ENCODE measurements around the gene GALNT10. TPM values are rescaled to one million over a fixed set of nuclear protein-coding genes. Genes with fewer than 3 reads are reported as not detected.
A peak's percentile ranks its signal among the peaks of the same experiment; 100 is the strongest.
"Not testable (repeated sequence)": the region's sequence is repeated elsewhere in the genome, so short reads cannot be mapped to it uniquely, and the experiment has no call there.

Gene GALNT10
- total RNA-seq, result 27.6 and 28.8 TPM in 2 replicates

GRCh38 chr5:154190595-154191304 lies at the start of gene GALNT10:
TSS of gene GALNT10 (plus strand) at chr5:154190733. CDS start at chr5:154190867, 134 bp downstream.
- TF ChIP-seq CTCF (IDR thresholded peaks at IDR 0.05; ENCODE audit: insufficient read depth, low read length, poor library complexity, severe bottlenecking), result no peak
- H3K27me3 ChIP-seq (ENCODE audit: control insufficient read depth, insufficient read depth, low read length), result no peaks in the 10 kb centered on the region
- no peak for DNase-seq (ENCODE audit: low read depth)

DNA sequence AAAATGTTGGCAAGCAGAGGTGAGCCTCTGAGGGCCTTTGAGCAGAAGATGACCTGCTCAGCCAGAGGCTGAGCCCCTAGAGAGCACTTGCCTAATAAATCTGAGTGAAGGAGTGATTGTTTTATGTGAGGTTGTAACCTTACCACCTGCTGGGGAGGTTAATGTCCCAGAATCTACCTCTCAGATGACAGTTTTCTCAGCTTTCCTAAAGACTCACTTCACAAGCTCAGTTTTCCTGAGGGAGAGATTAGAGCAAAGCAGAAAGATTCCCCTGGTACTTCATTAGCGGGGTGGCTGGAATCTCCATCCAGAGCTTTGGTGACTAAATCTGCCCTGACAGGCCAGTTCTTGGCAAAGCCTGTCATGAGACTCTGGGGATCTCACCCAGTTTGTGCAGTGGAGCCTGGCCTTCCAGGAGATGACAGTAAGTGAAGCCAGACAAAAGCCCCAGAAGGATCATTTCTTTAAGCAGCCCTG lies 48.8 kb upstream of the GALNT10 start:
- DNase-seq (ENCODE audit: low read depth), result no peak
- Histone ChIP-seq H3K36me3 (ENCODE audit: control insufficient read depth, insufficient read depth, low read length) (no peaks in the 10 kb centered on the region), H3K27me3 (ENCODE audit: control insufficient read depth, insufficient read depth, low read length) (no peaks in the 10 kb centered on the region), H3K4me3 (ENCODE audit: low read depth, low read length) (no peak overlapping the region)
- TF ChIP-seq CTCF (IDR thresholded peaks at IDR 0.05; ENCODE audit: insufficient read depth, low read length, poor library complexity, severe bottlenecking), result no peak

More at GRCh38 chr5:154190595-154191304, at the start of gene GALNT10:
- no peaks in the 10 kb centered on the region for H3K36me3 ChIP-seq (ENCODE audit: control insufficient read depth, insufficient read depth, low read length)
- H3K4me3 ChIP-seq (ENCODE audit: low read depth, low read length), result peak within 1 kb of the TSS; percentile 81

DNA sequence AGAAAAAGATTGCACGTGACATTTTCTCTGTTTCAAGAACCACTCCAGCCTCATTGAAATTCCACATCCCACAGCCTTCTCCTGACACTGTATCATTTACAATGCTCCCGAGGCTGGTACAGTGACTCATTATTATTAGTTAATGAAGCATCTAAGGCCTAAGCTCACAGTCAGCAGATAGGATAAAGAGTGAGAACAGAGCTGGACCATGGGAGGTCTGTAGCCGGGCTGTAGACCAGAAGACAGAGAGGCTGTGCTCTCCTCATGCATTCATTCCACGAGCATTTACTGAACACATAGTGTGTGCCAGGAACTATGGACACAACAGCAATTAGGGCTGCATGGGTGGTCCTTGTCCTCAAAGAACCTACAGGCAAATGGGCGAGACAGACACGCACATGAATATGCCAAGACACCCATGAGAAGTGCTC lies 47.3 kb upstream of the GALNT10 start:
- Histone ChIP-seq H3K36me3 (ENCODE audit: control insufficient read depth, insufficient read depth, low read length) (no peaks in the 10 kb centered on the region), H3K4me3 (ENCODE audit: low read depth, low read length) (no peak overlapping the region), H3K27me3 (ENCODE audit: control insufficient read depth, insufficient read depth, low read length) (no peaks in the 10 kb centered on the region)
- peak; percentile 10 for DNase-seq (ENCODE audit: low read depth)
- no peak for TF ChIP-seq CTCF (IDR thresholded peaks at IDR 0.05; ENCODE audit: insufficient read depth, low read length, poor library complexity, severe bottlenecking)

DNA sequence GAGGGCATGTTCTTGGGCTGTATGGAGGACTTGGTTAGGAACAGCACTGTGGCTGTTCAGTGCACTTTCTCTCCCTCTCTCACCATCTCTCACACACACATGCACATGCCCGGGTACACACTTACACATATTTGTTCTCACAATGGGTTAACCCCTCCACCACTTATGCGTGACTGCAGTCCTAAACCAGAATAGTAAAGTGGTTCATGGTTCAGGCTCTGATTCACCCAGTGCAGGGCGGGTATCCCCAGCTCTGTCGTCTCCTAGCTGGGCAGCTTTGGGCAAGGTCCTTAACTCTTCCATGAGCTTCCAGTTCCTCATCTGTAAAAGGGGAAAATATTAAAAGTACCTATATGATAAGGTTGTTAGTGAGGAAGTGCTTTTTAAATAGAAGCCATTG lies 45.3 kb upstream of the GALNT10 start:
- no peak overlapping the region for H3K4me3 ChIP-seq (ENCODE audit: low read depth, low read length)
- no peaks in the 10 kb centered on the region for H3K27me3 ChIP-seq (ENCODE audit: control insufficient read depth, insufficient read depth, low read length)
- no peak for DNase-seq (ENCODE audit: low read depth)
- no peak for TF ChIP-seq CTCF (IDR thresholded peaks at IDR 0.05; ENCODE audit: insufficient read depth, low read length, poor library complexity, severe bottlenecking)
- no peaks in the 10 kb centered on the region for H3K36me3 ChIP-seq (ENCODE audit: control insufficient read depth, insufficient read depth, low read length)

DNA sequence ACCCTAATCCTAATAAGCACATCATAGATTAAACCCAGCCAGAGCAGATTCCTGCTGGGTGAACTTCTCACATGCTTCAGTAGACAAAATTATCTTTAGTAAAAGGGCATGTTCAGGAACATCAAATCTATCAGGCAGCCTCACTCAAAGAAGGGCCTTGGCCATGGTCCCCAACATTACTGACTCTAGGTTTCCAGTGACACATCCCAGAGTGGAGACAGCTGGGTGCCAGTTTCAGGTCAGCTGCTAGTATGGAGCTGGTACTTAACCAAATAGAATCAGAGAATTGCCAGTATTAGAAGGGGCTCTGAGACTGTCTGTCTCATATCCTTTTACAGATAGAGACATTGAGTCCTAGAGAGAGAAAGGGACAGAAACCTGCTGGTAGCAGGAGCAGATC lies 44.1 kb upstream of the GALNT10 start:
- DNase-seq (ENCODE audit: low read depth), result no peak
- no peaks in the 10 kb centered on the region for H3K27me3 ChIP-seq (ENCODE audit: control insufficient read depth, insufficient read depth, low read length)
- no peak overlapping the region for H3K4me3 ChIP-seq (ENCODE audit: low read depth, low read length)
- no peak for TF ChIP-seq CTCF (IDR thresholded peaks at IDR 0.05; ENCODE audit: insufficient read depth, low read length, poor library complexity, severe bottlenecking)
- H3K36me3 ChIP-seq (ENCODE audit: control insufficient read depth, insufficient read depth, low read length), result no peaks in the 10 kb centered on the region

DNA sequence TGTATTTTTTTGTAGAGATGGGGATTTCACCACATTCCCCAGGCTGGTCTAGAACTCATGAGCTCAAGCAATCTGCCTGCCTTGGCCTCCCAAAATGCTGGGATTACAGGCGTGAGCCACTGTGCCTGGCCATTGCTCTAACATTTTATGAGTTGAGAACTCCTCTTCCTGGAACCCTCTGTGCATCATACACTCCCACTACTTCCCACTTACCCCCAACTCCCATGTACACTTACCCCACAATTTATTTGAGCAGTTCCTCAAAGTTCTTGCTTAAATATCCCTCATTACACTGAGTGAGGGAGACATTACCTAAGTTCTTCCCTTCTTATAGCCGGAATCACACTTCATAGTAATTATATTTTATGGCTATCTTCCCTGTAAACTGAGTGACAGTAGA lies 42.9 kb upstream of the GALNT10 start:
- no peak for TF ChIP-seq CTCF (IDR thresholded peaks at IDR 0.05; ENCODE audit: insufficient read depth, low read length, poor library complexity, severe bottlenecking)
- DNase-seq (ENCODE audit: low read depth), result no peak
- Histone ChIP-seq H3K36me3 (ENCODE audit: control insufficient read depth, insufficient read depth, low read length) (no peaks in the 10 kb centered on the region), H3K27me3 (ENCODE audit: control insufficient read depth, insufficient read depth, low read length) (no peaks in the 10 kb centered on the region), H3K4me3 (ENCODE audit: low read depth, low read length) (no peak overlapping the region)

DNA sequence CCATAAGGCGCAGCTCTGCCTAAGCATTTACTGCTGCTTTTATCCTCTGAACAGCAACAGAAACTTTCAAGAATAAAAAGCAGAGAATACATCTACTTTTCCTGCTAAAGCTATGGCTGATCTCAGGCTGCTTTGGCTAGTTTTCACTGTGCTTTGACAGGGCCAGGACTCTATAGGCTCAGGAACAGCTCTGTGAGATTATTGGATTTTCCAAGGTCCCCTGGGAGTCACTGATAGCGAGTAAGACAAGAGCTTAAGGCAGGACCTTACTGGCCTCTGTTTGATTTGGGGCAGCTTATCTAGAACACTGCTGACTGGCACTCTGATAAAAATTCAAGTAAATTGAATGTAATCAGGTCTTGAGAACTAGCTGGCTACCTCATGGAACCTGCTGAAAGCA lies 40.1 kb upstream of the GALNT10 start:
- DNase-seq (ENCODE audit: low read depth); H3K36me3 ChIP-seq (ENCODE audit: control insufficient read depth, insufficient read depth, low read length); H3K4me3 ChIP-seq (ENCODE audit: low read depth, low read length); H3K27me3 ChIP-seq (ENCODE audit: control insufficient read depth, insufficient read depth, low read length): not testable (repeated sequence)
